K562 (cell line): ENCODE data around the gene NARF. TPM values are rescaled to one million over a fixed set of nuclear protein-coding genes. Genes with fewer than 3 reads are reported as not detected.

Experiments
- CAMTA2 ChIP-seq: fragments of 250-450 bp; sonication (Bioruptor Pico); conservative IDR thresholded peaks from 2 replicates; pipeline ENCODE4 v1.5.1; 2022
- CCAR2 ChIP-seq: fragments of 200-400 bp; formaldehyde crosslinking; IDR thresholded peaks from 2 replicates; pipeline ENCODE4 v1.6.1; 2017; ENCODE audit warnings: mild to moderate bottlenecking, low read depth, low read length
- CREBBP ChIP-seq: IDR thresholded peaks from one replicate; pipeline ENCODE4 v1.6.1; 2012; ENCODE audit warnings: low read depth, mild to moderate bottlenecking, control low read depth, inconsistent platforms, low read length
- CREM ChIP-seq: IDR thresholded peaks from 2 replicates; pipeline ENCODE4 v1.6.1; 2014; ENCODE audit warnings: antibody characterized with exemption, low read depth
- DLX4 ChIP-seq: fragments of 250-450 bp; sonication (Bioruptor Pico); IDR thresholded peaks from 2 replicates; pipeline ENCODE4 v1.6.1; 2021; ENCODE audit warnings: mild to moderate bottlenecking
- FOXJ2 ChIP-seq: fragments of 200-800 bp; sonication (Bioruptor generic); IDR thresholded peaks from 2 replicates; pipeline ENCODE4 v1.6.1; 2016; ENCODE audit warnings: missing genetic modification characterization, missing compliant biosample characterization
- HES1 ChIP-seq: fragments of 450-650 bp; IDR thresholded peaks from 2 replicates; pipeline ENCODE4 v1.6.1; 2016; ENCODE audit warnings: low read depth, mild to moderate bottlenecking, moderate library complexity
- HMG20A ChIP-seq: fragments of 450-650 bp; formaldehyde crosslinking; conservative IDR thresholded peaks from 2 replicates; pipeline ENCODE4 v1.4.0; 2020; ENCODE audit warnings: mild to moderate bottlenecking, mixed read lengths
- HOXB6 ChIP-seq: fragments of 250-450 bp; sonication (Bioruptor Pico); IDR thresholded peaks from 2 replicates; pipeline ENCODE4 v1.5.1; 2022; ENCODE audit warnings: mild to moderate bottlenecking, borderline replicate concordance
- ID3 ChIP-seq, 2 experiments: fragments of 250-450 bp in 1 of 2; fragments of 450-650 bp in 1 of 2; sonication (Bioruptor Pico) in 1 of 2; IDR thresholded peaks; 2 replicates each; pipeline versions ENCODE4 v1.6.1 to v1.8.0; 2016 to 2021; ENCODE audit warnings: mild to moderate bottlenecking in 2 of 2, moderate library complexity in 2 of 2, missing compliant biosample characterization in 1 of 2, missing genetic modification characterization in 1 of 2
- KDM5B ChIP-seq: fragments of 200-600 bp; sonication (generic); IDR thresholded peaks from 2 replicates; pipeline ENCODE4 v1.6.1; 2012; ENCODE audit warnings: low read depth, mild to moderate bottlenecking, moderate library complexity, low read length, control low read depth, inconsistent platforms; ENCODE audit not compliant: insufficient replicate concordance
- KLF13 ChIP-seq: fragments of 450-650 bp; IDR thresholded peaks from 2 replicates; pipeline ENCODE4 v1.6.1; 2016; ENCODE audit warnings: missing genetic modification characterization, low read depth, mild to moderate bottlenecking, missing compliant biosample characterization, moderate library complexity, borderline replicate concordance
- MCM3 ChIP-seq: fragments of 450-650 bp; IDR thresholded peaks from 2 replicates; pipeline ENCODE4 v1.6.1; 2016
- PURB ChIP-seq: sonication (generic); formaldehyde crosslinking; IDR thresholded peaks from 2 replicates; pipeline ENCODE4 v1.9.0; 2021; ENCODE audit warnings: low read depth, mild to moderate bottlenecking, missing genetic modification reagents
- RBBP5 ChIP-seq: fragments of 200-600 bp; sonication (generic); IDR thresholded peaks from 2 replicates; pipeline ENCODE4 v1.6.1; 2012; ENCODE audit warnings: borderline replicate concordance, mild to moderate bottlenecking, low read length, control low read depth, inconsistent platforms; ENCODE audit not compliant: insufficient read depth, poor library complexity, severe bottlenecking
- RBM14 ChIP-seq: fragments of 200-400 bp; formaldehyde crosslinking; IDR thresholded peaks from 2 replicates; pipeline ENCODE4 v1.6.1; 2018; ENCODE audit warnings: low read depth, mild to moderate bottlenecking, low read length, moderate library complexity, borderline replicate concordance; ENCODE audit not compliant: insufficient read depth
- RBM25 ChIP-seq: fragments of 200-400 bp; formaldehyde crosslinking; IDR thresholded peaks from 2 replicates; pipeline ENCODE4 v1.6.1; 2018; ENCODE audit warnings: low read length, low read depth, moderate library complexity; ENCODE audit not compliant: severe bottlenecking
- RFX5 ChIP-seq: IDR thresholded peaks from 2 replicates; pipeline ENCODE4 v1.6.1; 2011; ENCODE audit warnings: low read depth, mild to moderate bottlenecking, improper control_type of control experiment, low read length
- SIN3B ChIP-seq: fragments of 450-650 bp; IDR thresholded peaks from 2 replicates; pipeline ENCODE4 v1.6.1; 2017; ENCODE audit warnings: low read depth, mild to moderate bottlenecking, moderate library complexity
- U2AF2 ChIP-seq: fragments of 200-400 bp; formaldehyde crosslinking; optimal IDR thresholded peaks from 2 replicates; pipeline ENCODE3; 2017; ENCODE audit warnings: low read depth, mild to moderate bottlenecking, low read length
- YY1 ChIP-seq, 3 experiments: IDR thresholded peaks; 2 replicates each; pipeline ENCODE4 v1.6.1; 2011; ENCODE audit warnings: low read length in 2 of 3, mild to moderate bottlenecking in 2 of 3, moderate library complexity in 2 of 3, borderline replicate concordance in 1 of 3, control low read depth in 1 of 3, low read depth in 1 of 3; ENCODE audit not compliant: insufficient read depth in 3 of 3, insufficient replicate concordance in 2 of 3, control insufficient read depth in 1 of 3, insufficient read length in 1 of 3; ENCODE audit errors: extremely low read depth in 1 of 3
- ZNF224 ChIP-seq: sonication (generic); formaldehyde crosslinking; IDR thresholded peaks from 2 replicates; pipeline ENCODE4 v1.8.0; 2022; ENCODE audit warnings: mild to moderate bottlenecking, missing genetic modification reagents
- ZNF444 ChIP-seq: fragments of 250-450 bp; sonication (Bioruptor Pico); IDR thresholded peaks from 2 replicates; pipeline ENCODE4 v1.4.0; 2020; ENCODE audit warnings: mild to moderate bottlenecking, moderate library complexity
- ZNF780A ChIP-seq: fragments of 250-450 bp; sonication (Bioruptor Pico); IDR thresholded peaks from 2 replicates; pipeline ENCODE4 v1.5.0; 2021; ENCODE audit warnings: mild to moderate bottlenecking
- ZZZ3 ChIP-seq: fragments of 450-650 bp; IDR thresholded peaks from 2 replicates; pipeline ENCODE4 v1.6.1; 2016; ENCODE audit warnings: antibody characterized with exemption, mild to moderate bottlenecking, moderate library complexity
- polyA plus RNA-seq, 8 experiments: library from polyadenylated mRNA; depleted of rRNA in 4 of 8; stranded (reverse) in 5 of 8; unstranded in 3 of 8; fragments of >200 nt; fragmentation: Nextera tagmentation in 2 of 8; fragmentation: Illumina TruSeq in 1 of 8; extraction: Ambion mirVana in 2 of 8; extraction: Trizol in 1 of 8; gene quantifications; 2 replicates each; pipeline versions ENCODE4 v1.2.1 to v1.2.3, GENCODE V29; 2011 to 2014; ENCODE audit warnings: inconsistent platforms in 1 of 8, missing spikeins in 1 of 8
- total RNA-seq, 7 experiments: library from RNA; depleted of rRNA in 6 of 7; stranded (reverse); fragments of >200 nt in 6 of 7; fragmentation: Illumina TruSeq in 2 of 7; extraction: Trizol in 2 of 7; gene quantifications; 2 replicates each; pipeline versions ENCODE4 v1.2.1 to v1.2.3, GENCODE V29; 2011 to 2021; ENCODE audit warnings: low replicate concordance in 1 of 7
- TF ChIP-seq, protein P1 (sequence below), 3 experiments: fragments of 200-800 bp in 1 of 3; sonication (Bioruptor generic) in 1 of 3; sonication (generic) in 1 of 3; formaldehyde crosslinking in 1 of 3; IDR thresholded peaks; 2 replicates each; pipeline versions ENCODE4 v1.6.1 to v1.8.0; 2016 to 2022; ENCODE audit warnings: mild to moderate bottlenecking in 2 of 3, missing compliant biosample characterization in 2 of 3, missing genetic modification characterization in 2 of 3, missing genetic modification reagents in 1 of 3

NARF gene
- total and polyA plus RNA-seq, 9 of the 15 experiments (the other 6 are each of a cell fraction or from before 2014, with no cell fraction given), result 60.4 to 423 (median 132) TPM

GRCh38 chr17:82458885-82459424 is 414 bp downstream of the NARF start (continued):
- peak; percentile 25 for TF ChIP-seq RBBP5
- TF ChIP-seq HES1, result no peak
- TF ChIP-seq PURB (CRISPR knock-in tag), result no peak
- no peak for TF ChIP-seq HOXB6
- no peak for TF ChIP-seq RBM14
- no peak for TF ChIP-seq ZNF224 (CRISPR knock-in tag)
- no peak for TF ChIP-seq RBM25
- no peak for TF ChIP-seq KDM5B
- no peak for TF ChIP-seq ID3 (CRISPR knock-in tag; IDR thresholded peaks at IDR 0.05)
- 0 out of 2 replicates have a peak, but pooled peaks have one; percentile 20 for TF ChIP-seq ID3 (tag; IDR thresholded peaks at IDR 0.05)
- TF ChIP-seq KLF13 (tag), result no peak
- TF ChIP-seq FOXJ2 (tag), result no peak
- no peak for TF ChIP-seq MCM3
- no peak for TF ChIP-seq ZNF780A (CRISPR knock-in tag)
- TF ChIP-seq CREM, result peak; percentile 8; the same call in 1 of the 2 replicates
- TF ChIP-seq, protein P1, sequence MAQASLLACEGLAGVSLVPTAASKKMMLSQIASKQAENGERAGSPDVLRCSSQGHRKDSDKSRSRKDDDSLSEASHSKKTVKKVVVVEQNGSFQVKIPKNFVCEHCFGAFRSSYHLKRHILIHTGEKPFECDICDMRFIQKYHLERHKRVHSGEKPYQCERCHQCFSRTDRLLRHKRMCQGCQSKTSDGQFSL (CRISPR knock-in tag; IDR thresholded peaks at IDR 0.05), result no peak
- TF ChIP-seq, protein P1 (tag; IDR thresholded peaks at IDR 0.05), result no peak
- no peak for TF ChIP-seq ZZZ3
- TF ChIP-seq CAMTA2 (CRISPR knock-in tag), result no peak
- peak; percentile 69; the same call in 1 of the 2 replicates for TF ChIP-seq SIN3B
- TF ChIP-seq RFX5, result no peak
- no peak for TF ChIP-seq ZNF444 (CRISPR knock-in tag)
- TF ChIP-seq U2AF2, result no peak
- TF ChIP-seq CREBBP, result no peak
- no peak for TF ChIP-seq HMG20A (CRISPR knock-in tag)
- TF ChIP-seq DLX4 (CRISPR knock-in tag), result no peak
- no peak for TF ChIP-seq YY1 (IDR thresholded peaks at IDR 0.05; ENCODE audit: borderline replicate concordance in 1 of 3, control insufficient read depth in 1 of 3, extremely low read depth in 1 of 3, insufficient read depth in 3 of 3, insufficient read length in 1 of 3, insufficient replicate concordance in 2 of 3, low read depth in 1 of 3, low read length in 2 of 3)
- TF ChIP-seq CCAR2, result no peak
